ENCODE results near the gene UBQLN1. TPM values are rescaled to one million over a fixed set of nuclear protein-coding genes. Genes with fewer than 3 reads are reported as not detected.
A peak's percentile ranks its signal among the peaks of the same experiment; 100 is the strongest.
"Not testable (repeated sequence)": the region's sequence is repeated elsewhere in the genome, so short reads cannot be mapped to it uniquely, and the experiment has no call there.

UBQLN1 gene
- polyA plus RNA-seq, 4 donors = 89.8 to 124 (median 114) TPM

DNA sequence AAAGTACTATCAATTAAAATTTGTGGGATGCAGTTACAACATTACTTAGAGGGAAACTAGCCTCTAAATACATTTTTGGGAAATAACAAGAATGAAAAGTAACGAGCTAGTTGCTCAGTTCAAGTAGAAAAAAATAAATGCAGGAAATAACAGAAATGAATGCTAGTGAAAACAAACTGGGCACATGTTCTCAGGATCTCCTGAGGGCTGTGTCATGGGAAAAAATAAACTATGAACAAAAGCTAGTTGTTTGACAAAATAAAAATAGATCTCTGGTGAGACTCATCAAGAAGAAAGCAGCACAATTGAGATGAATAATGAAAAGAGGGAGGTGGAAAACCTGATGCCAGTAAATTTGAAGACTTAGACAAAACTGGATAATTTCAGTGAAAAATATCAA, 68.5 kb downstream of the UBQLN1 start:
- no peak for DNase-seq (ENCODE audit: low read depth in 4 of 4, low spot score in 3 of 4)

GRCh38 chr9:83637389-83637788, 70.4 kb downstream of the UBQLN1 start:
- DNase-seq (ENCODE audit: low read depth in 4 of 4, low spot score in 3 of 4) = no peak

DNA sequence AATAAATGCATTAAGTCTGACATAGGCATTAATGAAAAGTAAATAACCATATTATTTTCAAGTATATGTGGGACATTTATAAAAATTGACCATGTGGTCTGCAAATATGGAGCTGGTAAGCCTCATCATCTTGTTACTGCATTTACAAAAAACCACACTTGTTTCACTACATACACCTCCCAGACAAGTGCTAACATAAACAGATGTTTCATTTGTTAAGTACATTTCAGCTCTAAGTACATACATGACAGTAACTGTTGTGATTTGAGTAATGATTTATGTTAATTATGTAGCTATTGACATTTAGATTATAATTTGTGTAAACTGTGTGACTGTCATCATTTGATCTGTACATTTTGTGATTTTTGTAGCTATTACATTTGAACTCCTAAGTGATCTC, 70.9 kb downstream of the UBQLN1 start:
- no peak for DNase-seq (ENCODE audit: low read depth in 4 of 4, low spot score in 3 of 4)

DNA sequence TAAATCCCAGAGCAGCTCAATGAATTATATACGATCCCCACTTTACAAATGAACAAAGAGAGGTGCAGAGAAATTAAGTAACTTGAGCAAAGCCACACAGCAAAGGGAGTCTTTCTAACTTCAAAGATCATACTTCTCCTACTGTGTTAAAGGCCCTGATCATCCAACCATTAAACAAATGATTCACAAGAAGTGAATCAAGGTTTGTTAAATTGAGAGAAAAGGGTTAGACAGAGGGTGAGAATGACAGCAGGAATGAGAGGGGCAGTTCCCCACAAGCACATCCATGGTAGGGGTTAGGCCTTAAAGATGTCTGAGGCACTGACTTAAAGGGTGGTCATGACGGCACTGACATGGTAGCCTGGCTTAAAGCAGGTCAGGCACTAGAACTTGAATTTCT, 74.1 kb downstream of the UBQLN1 start:
- no peak for DNase-seq (ENCODE audit: low read depth in 4 of 4, low spot score in 3 of 4)

- no peak for DNase-seq (ENCODE audit: low read depth in 4 of 4, low spot score in 3 of 4)
Measured at GRCh38 chr9:83633255-83633654, 74.5 kb downstream of the UBQLN1 start.

- no peak for DNase-seq (ENCODE audit: low read depth in 4 of 4, low spot score in 3 of 4)
Measured at GRCh38 chr9:83630938-83631457, 76.8 kb downstream of the UBQLN1 start.

GRCh38 chr9:83629433-83630104, 78.2 kb downstream of the UBQLN1 start:
- DNase-seq (ENCODE audit: low read depth in 4 of 4, low spot score in 3 of 4) = no peak

GRCh38 chr9:83628540-83628939, 79.2 kb downstream of the UBQLN1 start:
- DNase-seq (ENCODE audit: low read depth in 4 of 4, low spot score in 3 of 4) = no peak

- no peak for DNase-seq (ENCODE audit: low read depth in 4 of 4, low spot score in 3 of 4)
Measured at GRCh38 chr9:83625178-83625577, 82.6 kb downstream of the UBQLN1 start.

DNA sequence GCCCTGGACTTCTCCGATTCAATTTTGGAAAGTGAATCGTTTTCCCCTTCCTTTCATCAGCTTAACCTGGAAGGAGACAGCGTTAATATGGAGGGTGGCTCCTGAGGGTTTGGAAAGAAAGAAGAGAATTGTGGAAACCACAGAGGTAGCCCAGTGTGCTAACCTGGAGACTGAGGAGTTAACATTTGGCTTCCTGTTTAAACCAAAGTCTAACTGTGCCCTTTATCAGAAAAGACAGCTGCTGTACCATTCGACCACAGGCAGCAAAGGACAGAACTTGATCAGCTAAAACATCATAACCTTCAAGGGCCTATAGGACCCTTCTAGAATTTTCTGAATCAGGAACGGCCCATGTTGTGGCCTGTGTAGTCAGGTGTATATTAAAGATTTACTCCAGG, 84.1 kb downstream of the UBQLN1 start:
- no peak for DNase-seq (ENCODE audit: low read depth in 4 of 4, low spot score in 3 of 4)

- DNase-seq (ENCODE audit: low read depth in 4 of 4, low spot score in 3 of 4) = peak in 1 of 4 donors; percentile 28
Measured at GRCh38 chr9:83622939-83623678, 84.6 kb downstream of the UBQLN1 start, which contains the start of gene IDNK. TSS of gene IDNK (plus strand) at chr9:83623143. CDS start at chr9:83623172, 29 bp downstream.

DNA sequence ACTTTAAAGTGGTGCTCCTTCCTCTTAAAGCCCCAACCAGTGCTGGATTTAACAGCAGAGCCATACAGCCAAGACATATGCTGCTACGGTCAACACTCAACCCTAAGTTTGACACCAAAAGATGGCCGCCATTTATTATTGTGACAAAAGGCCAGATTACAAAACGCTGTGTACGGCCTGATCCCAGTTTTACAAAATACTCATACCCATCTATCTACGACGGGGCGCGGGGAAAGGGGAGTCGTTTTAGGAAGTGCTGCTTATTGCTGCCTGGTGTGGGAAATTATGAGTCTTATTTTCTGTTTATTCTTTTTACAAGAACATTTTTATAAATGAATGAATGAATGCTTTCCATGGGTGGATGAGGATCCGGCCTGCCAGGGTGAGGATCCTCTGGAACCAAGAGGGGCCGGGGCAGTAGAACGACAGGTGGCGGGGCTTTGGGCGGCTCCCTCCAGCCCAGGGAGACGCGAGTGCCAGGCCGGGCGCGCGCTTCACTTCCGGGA, 85.3 kb downstream of the UBQLN1 start:
- DNase-seq (ENCODE audit: low read depth in 4 of 4, low spot score in 3 of 4) = peak in 1 of 4 donors; percentile 16

GRCh38 chr9:83620841-83621636, 86.7 kb downstream of the UBQLN1 start:
- peak in 1 of 4 donors; percentile 42 for DNase-seq (ENCODE audit: low read depth in 4 of 4, low spot score in 3 of 4)

GRCh38 chr9:83617299-83617698, 90.5 kb downstream of the UBQLN1 start:
- no peak for DNase-seq (ENCODE audit: low read depth in 4 of 4, low spot score in 3 of 4)

GRCh38 chr9:83613298-83613697, 94.5 kb downstream of the UBQLN1 start:
- DNase-seq (ENCODE audit: low read depth in 4 of 4, low spot score in 3 of 4) = not testable (repeated sequence)

Other genes with a start within 250 kb of the UBQLN1 start
- 10 to 100 TPM in 3 of 4 donors, 1 to 10 TPM in 1; 2.8 to 27.4 (median 20.6) TPM for gene FRMD3, start 169.6 kb downstream of the UBQLN1 start, polyA plus RNA-seq (ENCODE audit: insufficient read length in 4 of 4)
- 10 to 100 TPM in 3 of 4 donors, 1 to 10 TPM in 1; 3.3 to 13.9 (median 11.9) TPM for gene IDNK, start 84.8 kb downstream of the UBQLN1 start, polyA plus RNA-seq (ENCODE audit: insufficient read length in 4 of 4)
- gene GKAP1, start 109.8 kb upstream of the UBQLN1 start, polyA plus RNA-seq (ENCODE audit: insufficient read length in 4 of 4) = 10 to 100 TPM; 14.5 to 23.3 (median 18.9) TPM
- 10 to 100 TPM; 11.0 to 23.8 (median 19.7) TPM for gene KIF27, start 213.5 kb upstream of the UBQLN1 start, polyA plus RNA-seq (ENCODE audit: insufficient read length in 4 of 4)

All from left renal pelvis (tissue), 4 donors.